HG02840 (cell line): ENCODE measurements around the gene LOXL1.

Source experiments
- ATAC-seq: cut with Tn5 transposase; IDR thresholded peaks from one replicate; pipeline ENCODE4 v1.9.1; 2021; ENCODE audit warnings: mild to moderate bottlenecking, moderate library complexity, moderate number of reproducible peaks; ENCODE audit not compliant: unreplicated experiment, low FRiP score

The LOXL1 gene

DNA sequence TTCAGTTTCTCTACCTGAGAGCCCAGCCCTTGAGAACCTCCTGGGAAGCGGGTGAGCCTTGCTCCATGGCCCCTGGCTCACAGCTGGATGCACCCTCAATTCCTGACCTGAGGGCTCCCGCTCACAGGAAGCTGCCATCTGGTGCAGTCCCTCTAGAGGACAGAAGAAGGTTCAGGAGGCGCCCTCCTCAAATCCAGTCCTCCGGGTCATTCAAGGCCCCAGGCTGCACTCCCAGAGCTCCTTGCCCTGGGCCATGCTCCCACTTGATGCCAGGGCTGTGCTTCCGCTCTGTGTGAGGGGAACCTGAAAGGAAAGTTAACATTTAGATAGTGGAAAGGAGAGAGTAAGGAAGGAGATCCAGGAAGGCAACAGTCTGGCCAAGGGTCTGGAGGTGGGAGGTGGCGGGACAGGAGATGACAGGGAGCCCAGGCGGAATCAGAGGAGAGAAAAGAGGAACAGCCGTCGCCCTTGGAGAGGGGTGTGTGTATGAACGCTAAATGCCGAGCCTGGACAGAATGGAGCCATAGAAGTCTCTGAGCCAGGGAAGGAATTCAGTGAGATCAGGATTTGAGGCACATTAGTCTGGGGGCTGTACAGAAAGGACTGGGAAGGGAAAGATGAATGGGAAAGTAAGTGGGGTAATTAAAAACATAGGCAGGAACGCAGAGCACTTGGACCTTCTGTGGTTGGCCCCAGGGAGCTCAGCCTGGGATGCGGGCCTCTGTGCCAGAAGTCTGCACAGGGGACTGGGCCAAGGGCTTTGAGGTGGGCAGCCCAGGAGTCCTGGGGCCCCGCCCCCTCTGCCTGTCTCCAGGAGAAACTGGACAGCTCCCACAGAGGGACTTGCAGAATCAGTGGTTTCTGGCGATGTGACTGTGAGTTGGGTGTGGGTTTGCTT, 26.8 kb upstream of the LOXL1 start:
- no peak for ATAC-seq

DNA sequence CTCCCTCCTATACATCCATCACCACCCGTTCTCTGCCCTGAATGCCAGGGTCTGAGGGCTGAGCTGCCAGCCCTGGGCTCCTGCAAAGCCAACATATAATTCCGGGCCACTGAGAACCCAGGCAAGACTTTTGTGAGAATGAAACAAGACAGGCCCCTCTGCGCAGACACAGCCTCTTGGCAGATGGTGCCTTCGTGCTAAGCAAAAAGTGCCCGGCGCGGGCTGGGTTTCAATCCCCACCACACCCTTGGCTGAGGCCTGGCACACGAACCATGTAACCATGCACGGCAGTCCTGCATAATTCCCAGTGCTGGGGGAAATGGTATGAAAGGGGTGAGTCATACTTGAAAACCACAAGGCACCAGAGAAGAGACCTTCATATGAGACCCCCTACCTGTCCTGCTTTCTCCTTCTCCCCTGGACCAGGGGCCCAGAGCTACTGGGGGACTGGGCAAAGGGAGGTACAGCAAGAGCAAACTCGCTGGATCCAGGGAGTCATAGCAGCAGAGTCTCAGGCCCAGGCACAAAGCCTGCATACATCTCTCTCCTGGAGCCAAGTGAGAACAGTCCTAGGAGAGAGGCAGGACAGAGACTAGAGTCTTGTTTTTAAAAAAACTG, 26.1 kb upstream of the LOXL1 start:
- no peak for ATAC-seq

- ATAC-seq, result no peak
Measured at GRCh38 chr15:73901126-73901810, 25.0 kb upstream of the LOXL1 start.

DNA sequence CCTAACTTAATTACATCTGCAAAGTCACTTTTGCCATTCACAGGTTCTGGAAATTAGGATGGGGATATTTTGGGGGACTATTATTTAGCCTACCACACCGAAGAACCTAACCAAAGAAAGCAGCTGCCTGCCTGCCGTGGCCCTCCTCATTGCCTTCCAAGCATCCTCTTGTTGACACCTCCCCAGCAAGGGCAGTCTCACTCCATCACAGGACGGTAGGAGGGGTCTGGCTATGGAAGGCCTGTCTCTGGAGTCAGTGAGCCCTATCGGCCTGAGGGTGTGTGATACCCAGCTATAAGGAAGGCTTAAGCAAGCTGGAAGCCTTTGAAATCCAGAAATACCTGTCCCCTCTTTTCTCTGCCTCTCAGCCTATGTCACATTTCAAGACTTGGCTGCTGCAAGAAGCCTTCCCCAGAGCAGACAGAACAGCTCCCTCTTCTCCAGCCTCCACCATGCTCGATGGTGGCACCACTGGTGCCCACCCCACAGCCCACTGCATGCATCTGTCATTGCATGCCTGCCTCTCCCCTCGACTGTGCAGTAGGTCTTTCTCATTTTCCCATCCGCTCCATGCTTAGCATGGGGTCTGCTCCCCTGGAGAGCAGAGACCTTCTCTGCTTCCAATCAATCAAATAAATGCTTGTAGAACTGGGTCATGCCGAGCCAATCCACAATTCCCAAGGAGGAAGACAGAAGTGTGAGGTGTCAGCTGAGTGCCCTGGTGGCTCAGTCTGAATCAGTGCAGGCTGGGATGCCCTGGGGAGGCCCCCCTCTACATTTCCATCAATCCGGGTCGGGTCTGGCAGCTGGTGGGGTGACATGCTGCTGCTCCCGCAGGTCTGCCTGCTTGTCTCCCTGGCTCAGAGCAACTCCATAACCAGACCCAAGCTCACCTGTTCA, 23.9 kb upstream of the LOXL1 start:
- ATAC-seq, result no peak

DNA sequence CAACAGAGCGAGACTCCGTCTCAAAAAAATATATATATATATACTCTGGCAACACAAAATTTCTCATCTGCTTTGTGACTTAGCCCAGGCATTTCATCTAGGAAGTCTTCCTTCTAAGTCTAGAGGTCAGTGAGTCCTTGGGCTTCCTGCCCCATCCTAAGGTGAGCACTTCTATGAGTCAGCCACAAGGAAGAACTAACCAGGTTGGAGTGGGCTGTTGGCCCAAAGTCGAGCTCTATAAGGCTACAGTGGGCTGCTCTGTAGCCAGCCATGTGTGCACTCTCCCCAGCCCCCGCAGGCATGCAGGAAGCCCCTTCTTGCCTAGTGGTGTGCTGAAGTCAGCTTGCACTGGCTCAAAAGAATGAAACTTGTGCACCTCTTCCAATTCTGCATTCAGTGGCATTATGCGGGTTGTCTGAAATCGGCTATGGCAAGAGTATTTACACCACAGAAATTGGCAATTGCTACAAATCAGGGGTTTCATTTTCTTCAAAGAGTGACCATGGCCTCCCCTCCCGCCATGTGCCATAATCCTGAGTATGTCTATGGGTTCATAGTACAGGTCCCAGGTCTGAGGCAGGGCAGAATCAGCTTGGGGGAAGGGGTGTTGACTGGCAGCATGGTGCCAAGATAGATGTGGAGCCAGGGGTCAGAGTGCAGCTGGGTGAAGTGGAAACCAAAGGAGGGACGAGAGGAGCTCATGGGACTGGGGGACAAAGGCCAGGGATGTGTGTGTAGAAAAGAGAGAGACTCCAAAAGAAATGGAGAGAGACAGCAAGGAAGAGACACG, 22.0 kb upstream of the LOXL1 start:
- no peak for ATAC-seq

GRCh38 chr15:73905225-73905827, 20.9 kb upstream of the LOXL1 start:
- ATAC-seq, result no peak

DNA sequence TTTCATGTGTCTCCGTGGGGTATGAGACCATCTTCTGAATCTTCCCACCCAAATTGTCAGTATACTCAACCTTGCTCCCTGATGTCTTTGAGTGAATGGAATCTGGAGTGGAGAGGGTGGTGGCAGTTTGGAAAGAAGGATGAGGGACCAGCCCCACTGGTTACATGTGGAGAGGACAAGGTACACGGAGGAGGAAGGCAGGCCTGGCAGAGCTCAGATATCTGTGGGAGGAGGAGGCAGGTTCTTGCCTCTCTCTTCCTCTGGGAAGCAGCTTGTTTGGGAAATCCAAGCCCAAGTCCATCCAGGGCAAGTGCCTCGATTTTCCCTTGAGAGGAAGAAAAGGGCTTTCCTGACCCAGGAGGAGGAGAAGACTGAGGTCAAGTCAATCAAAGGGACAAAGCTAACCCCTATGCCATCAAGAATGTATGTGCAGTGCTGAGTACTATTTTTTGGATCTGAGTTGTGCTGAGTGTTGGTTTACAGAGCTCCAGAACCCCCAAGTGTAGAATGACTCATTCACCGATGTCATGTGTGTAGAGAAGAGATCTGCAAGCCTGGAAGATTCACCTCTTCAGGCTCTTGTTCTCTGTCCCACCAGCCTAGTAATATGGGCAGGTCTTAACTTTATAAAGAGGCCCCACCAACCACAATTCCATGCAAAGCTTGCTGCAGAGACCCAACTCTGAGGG, 19.8 kb upstream of the LOXL1 start:
- ATAC-seq, result no peak

DNA sequence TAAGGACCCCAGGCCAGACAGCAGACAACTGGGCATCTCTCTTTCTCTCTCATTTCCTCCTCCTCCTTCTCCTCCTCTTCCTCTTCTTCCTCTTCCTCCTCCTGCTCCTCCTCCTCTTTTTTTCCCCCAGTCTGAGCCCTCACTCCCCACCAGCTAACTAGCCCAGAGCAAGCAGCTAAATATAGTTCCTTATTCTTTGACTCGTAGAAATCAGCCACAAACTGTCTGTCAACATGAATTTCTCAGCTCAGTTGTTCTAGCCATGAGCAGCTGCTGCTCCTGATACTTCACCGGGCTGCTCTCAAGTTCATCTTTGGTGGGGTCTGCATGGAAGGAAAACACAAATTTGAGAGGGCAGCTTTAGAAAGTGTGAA, 19.2 kb upstream of the LOXL1 start:
- no peak for ATAC-seq

DNA sequence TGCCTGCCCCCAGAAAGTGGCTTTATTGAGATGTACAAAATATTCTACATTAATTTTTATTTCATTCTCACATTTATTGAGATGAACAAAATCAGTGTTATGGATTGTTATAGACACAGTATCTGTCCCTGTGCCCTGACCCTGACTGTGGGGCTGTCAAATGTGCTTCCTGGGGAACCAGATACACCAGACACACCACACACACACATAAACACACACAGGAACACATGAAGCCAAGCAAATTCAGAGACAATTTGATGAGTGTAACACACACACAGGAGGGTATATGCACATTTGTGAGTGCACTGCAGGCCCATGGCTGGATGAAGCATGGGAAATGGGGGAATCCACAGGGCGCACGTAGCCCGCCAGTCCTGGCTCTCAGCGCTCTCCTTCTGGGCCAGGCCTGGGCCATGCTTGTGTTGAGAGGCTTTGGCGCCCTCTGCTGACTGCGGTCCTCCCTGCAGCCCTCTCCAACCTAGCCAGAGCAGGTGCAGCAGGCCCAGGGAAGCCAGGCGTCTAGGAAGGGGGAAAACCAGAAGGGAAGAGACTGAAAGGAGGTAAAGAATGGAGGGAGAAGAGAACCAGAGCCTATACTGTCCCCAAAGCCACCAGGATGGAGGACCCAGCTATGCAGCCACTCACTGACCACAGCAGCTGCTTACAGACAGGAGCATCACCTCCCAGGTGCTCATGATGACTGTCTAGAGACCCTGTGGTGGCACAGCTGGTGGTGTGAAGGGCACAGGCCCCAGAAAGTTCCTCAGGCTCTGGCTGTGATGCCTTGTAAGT, 18.0 kb upstream of the LOXL1 start:
- ATAC-seq, result no peak

- no peak for ATAC-seq
Measured at GRCh38 chr15:73908822-73909122, 17.5 kb upstream of the LOXL1 start.

GRCh38 chr15:73909651-73910050, 16.6 kb upstream of the LOXL1 start:
- ATAC-seq, result no peak

DNA sequence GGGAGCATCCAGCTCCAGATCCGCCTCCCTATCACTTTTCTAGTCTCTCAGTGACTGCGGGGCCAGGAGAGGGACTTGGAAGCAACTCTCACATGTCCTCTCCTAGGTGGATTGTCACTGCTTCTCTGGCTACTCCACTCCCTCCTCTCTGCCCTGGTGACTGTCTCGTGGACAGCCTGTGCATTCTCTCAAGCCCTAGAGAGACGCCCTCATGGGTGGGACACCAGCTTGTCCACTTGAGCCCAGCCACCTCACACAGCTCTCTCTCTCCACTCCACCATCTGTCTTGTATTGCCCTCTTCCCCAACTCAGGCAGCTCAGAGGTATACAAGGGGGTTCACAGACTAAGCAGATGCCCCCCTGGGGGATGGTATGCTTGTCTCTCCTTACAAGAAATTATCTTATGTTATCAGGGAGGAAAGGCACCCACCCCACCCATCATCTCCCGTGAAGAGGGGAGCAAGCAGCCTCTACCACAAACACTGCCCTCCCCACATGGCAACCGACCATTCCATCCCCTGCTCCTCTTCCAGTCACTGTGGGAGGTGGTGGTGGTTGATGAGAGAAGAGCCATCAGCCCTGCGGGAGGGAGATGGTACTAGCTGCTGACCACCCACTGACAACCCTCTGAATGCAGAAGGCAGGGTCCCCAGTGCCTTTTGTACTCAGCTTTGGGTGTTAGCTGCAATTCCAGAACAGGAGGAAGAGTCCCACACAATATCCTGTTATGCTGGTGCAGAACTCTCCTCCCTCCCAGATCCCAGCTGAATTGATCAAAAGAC, 15.5 kb upstream of the LOXL1 start:
- ATAC-seq, result no peak

DNA sequence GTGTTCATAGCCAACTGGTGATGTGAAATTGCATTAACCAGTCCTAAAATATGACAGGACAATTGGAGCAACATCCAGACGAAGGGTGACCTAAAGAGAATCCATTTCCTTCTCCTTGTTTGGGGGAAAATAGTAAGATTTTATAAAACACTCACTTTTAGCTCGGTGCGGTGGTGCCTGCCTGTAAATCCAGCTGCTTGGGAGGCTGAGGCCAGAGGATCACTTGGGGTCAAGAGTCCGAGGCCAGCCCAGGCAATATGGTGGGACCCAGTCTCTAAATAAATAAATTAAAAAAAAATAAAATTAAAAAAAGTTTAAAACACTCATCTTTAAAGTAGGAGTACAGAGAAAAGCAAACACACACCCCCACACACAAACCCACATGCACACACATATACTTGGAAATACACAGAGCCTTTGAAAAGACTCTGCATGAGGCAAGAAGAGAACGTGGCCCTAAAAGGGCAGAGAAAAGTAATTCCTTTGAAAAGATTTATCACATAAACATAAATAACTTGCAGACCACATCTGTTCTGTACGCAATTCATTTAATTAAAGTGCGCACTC, 14.1 kb upstream of the LOXL1 start:
- ATAC-seq, result no peak

DNA sequence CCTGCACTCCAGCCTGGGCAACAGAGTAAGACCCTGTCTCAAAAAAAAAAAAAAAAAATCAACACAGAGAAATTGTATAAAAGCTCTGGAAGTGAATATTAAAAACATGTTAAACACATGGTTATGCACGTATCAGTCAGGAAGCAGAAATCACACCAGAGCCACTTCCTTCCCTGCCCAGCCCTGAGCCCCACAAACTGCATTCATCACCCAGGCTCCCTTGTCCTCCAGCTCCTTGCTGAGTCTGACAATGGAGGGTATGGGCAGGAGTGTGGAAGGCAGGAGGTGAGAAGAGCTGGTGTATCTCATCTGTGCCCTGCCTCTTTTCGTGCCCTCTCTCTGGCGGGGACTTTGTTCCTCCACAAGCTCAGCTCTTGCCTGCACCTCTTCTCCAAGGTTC, 12.1 kb upstream of the LOXL1 start:
- no peak for ATAC-seq

DNA sequence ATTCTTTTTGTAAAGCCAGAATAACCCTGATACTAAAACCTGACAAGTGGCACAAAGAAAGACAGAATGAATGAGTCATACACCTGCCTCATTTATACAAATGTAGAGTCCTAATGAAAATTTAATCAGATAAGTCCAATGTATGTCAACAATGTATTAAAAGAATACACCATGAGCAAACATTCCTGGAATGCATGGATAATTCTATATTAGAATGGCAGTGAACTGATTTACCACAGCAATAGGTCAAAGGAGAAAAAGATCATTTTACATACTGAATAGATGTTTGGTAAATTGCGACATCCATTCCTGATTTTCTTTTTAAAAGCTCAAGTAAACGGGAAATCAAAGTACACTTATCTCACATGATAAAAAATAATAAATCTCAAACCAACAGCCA, 11.2 kb upstream of the LOXL1 start:
- ATAC-seq, result no peak

DNA sequence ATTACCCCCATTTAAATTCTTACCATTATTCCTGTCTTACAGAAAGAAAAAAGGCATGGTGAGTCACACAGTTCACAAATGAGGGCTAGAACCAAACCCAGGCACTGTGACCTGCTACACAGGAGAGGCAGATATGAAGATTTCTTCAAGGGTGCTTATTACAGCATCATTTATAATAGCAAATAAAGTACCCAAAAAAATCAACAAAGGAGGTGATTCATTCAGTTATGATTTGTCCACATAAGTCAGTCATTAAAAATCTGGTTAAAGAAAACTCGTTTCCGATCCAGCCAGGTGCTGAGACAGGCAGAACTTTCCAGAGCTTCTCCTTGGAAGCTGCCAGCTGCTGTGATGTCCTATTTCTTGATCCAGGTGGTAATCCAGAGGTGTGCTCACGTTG, 7.5 kb upstream of the LOXL1 start:
- ATAC-seq, result no peak

- ATAC-seq, result no peak
Measured at GRCh38 chr15:73919706-73920105, 6.6 kb upstream of the LOXL1 start.
